ENCODE measurements around the gene RBM42.
"Not testable (repeated sequence)": the region's sequence is repeated elsewhere in the genome, so short reads cannot be mapped to it uniquely, and the experiment has no call there.

RBM42 gene

DNA sequence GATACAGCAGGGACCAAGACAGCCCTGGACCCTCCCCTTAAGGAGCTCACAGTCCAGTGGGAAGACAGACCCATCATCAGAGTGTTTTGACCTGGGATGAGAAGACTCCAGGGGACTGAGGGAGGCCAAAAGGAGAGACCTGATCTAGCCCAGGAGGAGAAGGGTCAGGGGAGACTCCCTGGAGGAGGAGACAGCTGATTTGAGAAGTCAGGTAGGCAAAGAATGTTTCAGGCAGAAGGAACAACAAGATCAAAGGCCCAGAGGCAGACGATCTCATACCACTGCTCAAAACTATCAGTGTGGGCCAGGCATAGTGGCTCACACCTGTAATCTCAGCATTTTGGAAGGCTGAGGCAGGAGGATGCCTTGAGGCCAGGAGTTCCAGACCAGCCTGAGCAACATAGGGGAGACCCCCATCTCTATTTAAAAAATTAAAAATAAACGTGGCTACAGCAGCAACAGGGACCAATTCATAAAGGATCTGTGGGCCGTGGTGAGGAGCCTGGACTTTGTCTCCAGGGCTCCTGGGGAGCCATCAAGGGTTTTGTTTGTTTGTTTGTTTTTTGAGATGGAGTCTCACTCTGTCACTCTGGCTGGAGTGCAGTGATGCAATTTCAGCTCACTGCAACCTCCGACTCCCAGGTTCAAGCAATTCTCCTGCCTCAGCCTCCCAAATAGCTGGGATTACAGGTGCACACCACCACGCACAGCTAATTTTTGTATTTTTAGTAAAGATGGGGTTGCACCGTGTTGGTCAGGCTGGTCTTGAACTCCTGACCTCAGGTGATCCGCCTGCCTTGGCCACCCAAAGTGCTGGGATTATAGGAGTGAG lies 17.1 kb downstream of the RBM42 start:
- FAIRE-seq = no peak
- no peak for DNase-seq (ENCODE audit: insufficient read length, low spot score)

DNA sequence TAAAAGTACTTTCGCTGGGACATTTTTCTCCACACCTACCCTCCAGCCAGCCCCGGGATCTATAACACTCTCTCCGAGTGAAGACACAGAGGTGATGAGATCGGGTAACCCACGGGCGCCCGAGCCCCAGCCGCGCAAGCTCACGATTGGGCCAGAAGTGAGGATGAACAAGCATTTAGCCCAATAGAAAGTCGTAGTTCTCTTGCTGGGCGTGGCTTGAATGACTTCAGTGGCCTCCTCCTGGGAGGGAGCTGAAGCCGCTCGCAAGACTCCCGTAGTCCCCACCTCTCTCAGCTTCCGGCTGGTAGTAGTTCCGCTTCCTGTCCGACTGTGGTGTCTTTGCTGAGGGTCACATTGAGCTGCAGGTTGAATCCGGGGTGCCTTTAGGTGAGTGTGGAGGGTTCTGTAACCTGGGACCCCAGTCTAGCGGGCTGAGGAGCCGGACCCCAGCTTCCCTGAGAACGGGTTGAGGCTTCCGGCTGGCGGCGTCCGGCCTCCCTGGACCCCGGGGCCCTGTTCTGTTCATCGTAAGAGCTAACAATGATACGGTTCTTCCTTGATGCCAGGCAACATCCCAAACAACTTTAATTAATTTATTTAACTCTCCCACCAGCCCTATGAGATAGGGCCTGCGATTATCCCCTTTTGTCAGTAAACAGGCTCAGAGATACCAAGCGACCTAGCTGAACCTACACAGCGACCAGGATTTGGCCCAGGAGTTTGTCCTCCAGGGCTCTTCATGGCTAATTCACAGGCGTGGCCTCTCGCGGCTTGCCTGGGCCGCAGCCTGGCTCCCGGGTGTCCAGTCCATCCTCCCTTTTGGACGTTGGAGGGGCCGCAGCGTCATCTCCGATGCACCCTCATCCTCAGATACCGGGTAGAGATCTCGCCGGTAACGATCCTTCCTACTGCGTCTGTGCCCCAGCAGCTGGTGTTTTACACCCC lies 19.5 kb downstream of the RBM42 start, which contains the start of gene COX6B1:
Gene COX6B1 (plus strand): TSS at position 307 of the 945 bp plus-strand sequence. CDS start 2,921 bp downstream, outside the sequence.
- FAIRE-seq (peak; percentile 97), DNase-seq (ENCODE audit: insufficient read length, low spot score) (peak; percentile 96)

DNA sequence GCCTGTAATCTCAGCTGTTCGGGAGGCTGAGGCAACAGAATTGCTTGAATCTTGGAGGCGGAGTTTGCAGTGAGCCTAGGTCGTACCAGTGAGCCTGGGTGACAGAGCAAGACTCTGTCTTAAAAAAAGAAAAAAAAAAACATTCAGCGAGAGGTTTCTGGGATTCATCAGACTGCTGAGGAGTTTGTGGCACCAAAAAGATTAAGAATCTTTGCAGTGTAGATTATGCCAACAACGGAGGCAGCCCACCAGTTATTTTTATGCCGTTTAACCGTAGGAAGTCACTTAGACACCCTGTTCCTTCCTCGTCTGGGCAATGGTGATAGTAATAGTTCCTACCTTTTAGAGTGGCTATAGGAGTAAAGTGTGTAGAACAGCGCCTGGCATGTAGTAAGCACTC lies 21.7 kb downstream of the RBM42 start:
- no peak for FAIRE-seq
- no peak for DNase-seq (ENCODE audit: insufficient read length, low spot score)

DNA sequence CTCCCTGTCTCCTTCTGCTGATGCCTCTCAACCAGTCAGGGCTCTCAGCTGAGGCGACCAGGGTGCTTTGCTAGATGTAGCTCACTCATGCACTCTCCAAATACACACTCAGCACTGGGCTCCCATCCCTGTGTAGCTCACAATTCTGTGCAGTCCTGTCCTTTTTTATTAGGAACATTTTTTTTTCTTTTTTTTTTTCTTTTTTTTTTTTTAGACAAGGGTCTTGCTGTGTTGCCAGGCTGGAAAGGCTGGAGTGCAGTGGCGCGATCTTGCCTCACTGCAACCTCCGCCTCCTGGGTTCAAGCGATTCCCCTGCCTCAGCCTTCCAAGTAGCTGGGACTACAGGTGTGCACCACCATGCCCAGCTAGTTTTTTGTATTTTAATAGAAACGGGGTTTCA lies 26.0 kb downstream of the RBM42 start:
- FAIRE-seq; DNase-seq (ENCODE audit: insufficient read length, low spot score): not testable (repeated sequence)

DNA sequence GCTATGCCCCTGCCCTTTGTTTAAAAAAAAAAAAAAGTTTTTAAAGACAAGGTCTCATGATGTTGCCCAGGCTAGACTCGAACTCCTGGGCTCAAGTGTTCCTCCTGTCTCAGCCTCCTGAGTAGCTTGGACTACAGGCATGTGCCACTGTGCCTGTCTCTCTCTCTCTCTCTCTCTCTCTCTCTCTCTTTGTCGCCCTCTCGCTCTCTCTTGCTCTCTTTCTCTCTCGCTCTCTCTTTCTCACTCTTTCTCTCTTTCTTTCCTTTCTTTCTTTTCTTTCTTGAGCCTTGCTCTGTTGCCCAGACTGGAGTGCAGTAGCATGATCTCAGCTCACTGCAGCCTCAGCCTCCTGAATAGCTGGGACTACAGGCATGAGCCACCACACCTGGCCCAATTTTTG lies 26.8 kb downstream of the RBM42 start:
- DNase-seq (ENCODE audit: insufficient read length, low spot score) (no peak), FAIRE-seq (no peak)

DNA sequence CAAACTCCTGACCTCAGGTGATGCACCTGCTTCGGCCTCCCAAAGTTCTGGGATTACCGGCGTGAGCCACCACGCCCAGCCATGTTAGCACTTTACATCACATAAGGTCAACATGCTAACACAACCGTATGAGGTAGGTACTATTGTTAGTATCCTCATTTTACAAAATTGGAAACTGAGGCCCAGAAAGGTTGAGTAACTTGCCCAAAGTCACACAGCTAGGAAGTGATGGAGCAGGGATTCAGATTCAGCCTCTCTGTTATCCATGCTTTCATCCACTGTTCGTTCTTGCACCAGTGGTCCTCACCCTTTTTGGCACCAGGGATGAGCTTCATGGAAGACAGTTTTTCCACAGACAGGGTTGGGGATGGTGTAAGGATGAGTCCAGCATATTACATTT lies 27.9 kb downstream of the RBM42 start:
- FAIRE-seq = no peak
- no peak for DNase-seq (ENCODE audit: insufficient read length, low spot score)

DNA sequence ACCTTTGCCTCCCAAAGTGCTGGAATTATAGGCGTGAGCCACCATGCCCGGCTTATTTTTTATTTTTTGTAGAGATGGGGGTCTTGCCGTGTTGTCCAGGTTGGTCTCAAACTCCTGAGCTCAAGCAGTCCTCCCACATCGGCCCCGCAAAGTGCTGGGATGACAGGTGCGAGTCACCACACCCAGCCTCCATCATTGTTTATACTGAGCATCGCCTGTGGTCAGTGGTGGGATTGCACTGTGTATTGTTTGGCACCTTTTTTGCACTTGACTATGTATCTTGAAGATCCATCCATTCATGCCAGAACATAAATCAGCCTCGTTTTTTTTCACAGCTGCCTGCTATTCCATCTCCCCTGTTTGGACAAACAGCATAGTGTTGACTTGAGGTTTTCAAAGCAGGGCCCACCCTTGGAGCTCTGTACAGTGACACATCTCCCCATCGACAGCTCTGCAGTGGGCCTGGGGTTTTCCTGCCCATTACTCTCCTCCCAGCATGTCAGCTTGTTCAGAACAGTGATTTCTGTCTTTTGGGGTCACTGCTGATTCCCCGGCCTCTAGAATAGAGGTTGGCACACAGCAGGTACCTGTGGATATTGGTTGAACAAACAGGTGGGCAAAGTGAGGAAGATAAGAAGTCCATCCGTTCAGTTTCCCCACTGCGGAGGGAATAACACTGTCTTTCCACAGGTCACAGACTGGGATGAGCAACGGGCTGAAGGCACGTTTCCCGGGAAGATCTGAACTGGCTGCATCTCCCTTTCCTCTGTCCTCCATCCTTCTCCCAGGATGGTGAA lies 29.3 kb downstream of the RBM42 start:
- FAIRE-seq = no peak

DNA sequence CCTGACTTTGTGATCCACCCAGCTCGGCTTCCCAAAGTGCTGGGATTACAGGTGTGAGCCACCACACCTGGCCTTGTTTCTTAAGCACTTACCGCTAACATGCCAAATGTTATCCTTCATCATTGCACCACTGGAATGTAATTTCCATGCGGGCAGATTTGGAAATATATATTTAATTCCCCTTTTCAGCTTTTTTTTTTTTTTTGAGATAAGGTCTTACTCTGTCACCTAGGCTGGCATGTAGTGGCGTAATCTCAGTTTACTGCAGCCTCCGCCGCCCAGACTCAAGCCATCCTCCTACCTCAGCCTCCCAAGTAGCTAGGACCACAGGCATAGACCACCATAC lies 33.1 kb downstream of the RBM42 start:
- DNase-seq (ENCODE audit: insufficient read length, low spot score) (no peak), FAIRE-seq (no peak)

More for the DNA sequence above, 29.3 kb downstream of the RBM42 start:
- DNase-seq (ENCODE audit: insufficient read length, low spot score) = no peak

DNA sequence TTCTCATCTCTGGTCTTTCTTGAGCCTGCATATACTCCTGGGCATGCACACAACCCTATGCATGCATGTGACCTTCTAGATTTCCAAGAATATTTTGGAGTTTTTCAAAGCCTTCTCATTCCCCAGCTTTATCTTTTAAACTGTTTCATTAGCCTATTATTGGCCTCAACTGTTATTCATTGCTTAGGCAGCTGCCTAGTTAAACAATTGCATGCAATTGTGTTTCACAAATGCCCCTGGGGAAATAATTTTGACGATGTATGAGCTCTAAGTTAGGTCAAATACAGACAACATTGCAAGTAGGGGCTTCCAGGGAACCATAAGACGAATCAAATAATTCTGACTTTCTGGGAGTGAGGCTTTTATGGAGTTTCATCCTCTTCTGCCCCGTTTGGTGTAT lies 35.1 kb downstream of the RBM42 start:
- DNase-seq (ENCODE audit: insufficient read length, low spot score) = no peak
- FAIRE-seq = no peak

DNA sequence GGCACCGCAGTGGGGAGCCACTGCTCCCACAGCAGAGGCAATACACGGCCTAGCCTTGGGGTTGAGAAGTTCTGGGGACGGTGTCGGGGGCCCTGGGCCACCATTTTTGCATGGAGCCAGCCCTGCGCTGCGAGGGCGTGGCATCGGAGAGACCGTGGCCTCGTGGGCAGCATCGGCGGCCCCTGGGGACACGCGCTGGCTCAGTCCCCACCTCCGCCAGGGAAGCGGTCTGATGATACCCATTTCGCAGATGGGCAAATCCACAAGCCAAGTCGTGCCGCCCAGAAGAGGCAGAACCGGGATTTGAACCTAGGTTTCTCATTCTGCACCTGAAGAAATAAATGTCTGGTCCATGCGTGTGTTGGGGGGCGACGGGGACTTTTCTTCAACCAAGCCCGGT lies 36.3 kb downstream of the RBM42 start:
- FAIRE-seq (no peak), DNase-seq (ENCODE audit: insufficient read length, low spot score) (no peak)

DNA sequence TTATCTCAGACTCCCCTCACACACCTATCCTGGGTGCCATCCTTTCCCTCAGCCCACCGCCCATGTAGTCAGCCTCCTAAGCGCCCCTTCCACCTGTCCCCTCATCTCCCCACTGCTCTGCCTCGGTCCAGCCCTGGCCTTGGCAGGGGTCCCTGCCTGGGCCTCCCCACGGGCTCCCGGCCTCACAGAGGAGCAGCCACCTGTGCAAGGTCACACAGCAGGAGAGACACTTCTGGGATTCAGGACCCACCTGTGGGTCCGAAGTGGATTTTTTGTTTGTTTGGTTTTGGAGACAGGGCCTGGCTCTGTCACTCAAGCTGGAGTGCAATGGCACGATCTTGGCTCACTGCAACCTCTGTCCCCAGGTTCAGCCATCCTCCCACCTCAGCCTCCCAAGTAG lies 36.8 kb downstream of the RBM42 start:
- no peak for DNase-seq (ENCODE audit: insufficient read length, low spot score)
- no peak for FAIRE-seq

DNA sequence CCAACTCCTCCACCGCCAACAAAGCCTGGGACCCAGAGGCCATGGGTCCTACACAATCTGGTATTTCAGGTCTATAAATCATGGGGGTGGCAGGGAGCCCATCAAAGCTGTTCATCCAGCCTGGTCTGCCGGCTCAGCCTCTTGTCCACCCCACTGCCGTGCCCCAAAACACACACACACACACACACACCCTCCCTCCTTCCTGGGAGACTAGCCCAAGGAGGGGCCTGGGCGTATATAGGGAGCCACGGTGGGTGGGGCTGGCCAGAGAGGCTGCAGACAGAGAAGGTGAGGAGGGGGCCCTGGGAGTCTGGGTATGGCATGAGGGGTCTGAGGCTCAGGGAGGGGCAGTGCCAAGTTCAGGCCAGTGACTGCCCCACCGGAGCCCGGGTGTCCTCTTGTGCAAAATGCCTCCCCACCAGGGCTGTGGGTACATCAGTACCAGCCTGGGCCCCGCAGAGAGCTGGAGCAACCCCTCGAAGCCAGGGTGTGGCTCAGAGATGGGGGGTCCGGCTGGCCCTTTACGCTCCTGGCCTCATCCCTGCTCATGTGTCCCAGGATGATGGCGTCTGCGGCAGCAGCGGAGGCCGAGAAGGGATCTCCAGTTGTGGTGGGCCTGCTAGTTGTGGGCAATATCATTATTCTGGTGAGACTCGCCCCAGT lies 37.5 kb downstream of the RBM42 start, which contains the start of gene UPK1A:
Gene UPK1A (plus strand): TSS at position 267 of the 663 bp plus-strand sequence. CDS start 296 bp downstream, at position 563.
- FAIRE-seq = no peak

DNA sequence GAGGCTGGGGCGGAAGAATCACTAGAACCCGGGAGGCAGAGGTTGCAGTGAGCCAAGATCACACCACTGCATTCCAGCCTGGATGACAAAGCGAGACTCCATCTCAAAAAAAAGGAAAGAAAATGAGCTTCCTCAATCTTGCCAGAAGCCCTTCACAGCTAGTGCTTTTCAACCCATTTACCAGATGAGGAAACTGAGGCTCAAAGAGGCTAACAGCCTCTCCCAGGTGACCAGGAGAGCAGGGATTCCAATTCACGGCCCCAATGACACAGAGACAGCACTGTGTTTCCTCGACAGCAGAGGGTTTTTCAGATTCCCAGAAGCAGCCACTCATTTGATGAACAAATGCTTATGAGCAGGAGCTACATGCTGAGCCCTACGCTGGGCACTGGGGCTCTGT lies 40.7 kb downstream of the RBM42 start:
- FAIRE-seq (no peak), DNase-seq (ENCODE audit: insufficient read length, low spot score) (no peak)

More for the DNA sequence above, 37.5 kb downstream of the RBM42 start, which contains the start of gene UPK1A:
- DNase-seq (ENCODE audit: insufficient read length, low spot score) = no peak

DNA sequence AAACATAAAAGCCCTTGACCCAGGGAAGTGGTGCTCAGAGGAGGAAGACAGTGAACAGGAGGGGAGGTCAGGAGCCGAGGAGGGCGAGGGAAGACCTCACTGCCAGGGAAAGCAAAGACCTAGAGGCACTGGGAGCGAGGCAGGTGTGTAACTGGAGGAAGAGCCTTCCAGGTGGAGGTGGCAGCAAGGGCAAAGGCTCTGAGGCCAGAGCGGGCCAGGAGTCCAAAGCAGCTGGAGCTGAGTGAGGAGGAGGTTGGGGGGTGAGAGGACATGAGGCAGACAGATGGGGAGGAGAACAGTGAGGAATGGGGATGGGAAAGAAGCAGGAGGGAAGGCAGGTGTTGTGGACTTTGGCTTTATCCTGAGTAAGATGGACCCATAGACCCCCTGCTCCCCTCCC lies 41.1 kb downstream of the RBM42 start:
- FAIRE-seq = no peak
- no peak for DNase-seq (ENCODE audit: insufficient read length, low spot score)

DNA sequence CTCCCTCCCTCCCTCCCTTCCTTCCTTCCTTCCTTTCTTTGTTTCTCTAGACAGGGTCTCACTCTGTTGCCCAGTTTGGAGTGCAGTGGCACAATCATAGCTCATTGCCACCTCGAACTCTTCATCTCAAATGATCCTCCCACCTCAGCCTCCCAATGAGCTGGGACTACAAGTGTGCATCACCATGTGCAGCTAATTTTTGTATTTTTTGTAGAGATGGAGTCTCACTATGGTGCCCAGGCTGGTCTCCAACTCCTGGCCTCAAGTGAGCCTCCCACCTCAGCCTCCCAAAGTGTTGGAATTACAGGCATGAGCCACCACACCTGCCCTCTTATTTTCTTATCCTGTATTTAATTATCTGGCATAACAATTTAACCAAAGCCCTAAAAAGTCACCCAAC lies 41.9 kb downstream of the RBM42 start:
- FAIRE-seq = no peak
- no peak for DNase-seq (ENCODE audit: insufficient read length, low spot score)

DNA sequence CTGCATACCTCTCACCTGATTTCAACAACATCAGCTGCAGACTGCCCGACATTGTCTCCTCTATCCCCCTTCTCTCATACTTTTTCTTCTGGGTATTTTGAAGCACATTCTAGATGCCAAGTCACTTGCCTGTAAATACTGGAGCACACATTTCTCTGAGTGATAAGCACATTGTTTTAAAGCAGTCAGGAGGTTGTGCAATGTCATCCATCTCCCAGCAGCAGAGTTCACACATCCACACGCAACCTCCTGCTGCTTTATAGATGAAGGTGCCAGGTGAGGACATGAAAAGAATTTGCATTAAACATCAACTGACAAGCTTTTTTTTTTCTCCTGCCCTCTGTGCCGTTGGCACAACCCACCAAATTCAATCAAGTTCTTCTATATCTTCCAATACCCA lies 43.0 kb downstream of the RBM42 start:
- no peak for FAIRE-seq
- no peak for DNase-seq (ENCODE audit: insufficient read length, low spot score)

DNA sequence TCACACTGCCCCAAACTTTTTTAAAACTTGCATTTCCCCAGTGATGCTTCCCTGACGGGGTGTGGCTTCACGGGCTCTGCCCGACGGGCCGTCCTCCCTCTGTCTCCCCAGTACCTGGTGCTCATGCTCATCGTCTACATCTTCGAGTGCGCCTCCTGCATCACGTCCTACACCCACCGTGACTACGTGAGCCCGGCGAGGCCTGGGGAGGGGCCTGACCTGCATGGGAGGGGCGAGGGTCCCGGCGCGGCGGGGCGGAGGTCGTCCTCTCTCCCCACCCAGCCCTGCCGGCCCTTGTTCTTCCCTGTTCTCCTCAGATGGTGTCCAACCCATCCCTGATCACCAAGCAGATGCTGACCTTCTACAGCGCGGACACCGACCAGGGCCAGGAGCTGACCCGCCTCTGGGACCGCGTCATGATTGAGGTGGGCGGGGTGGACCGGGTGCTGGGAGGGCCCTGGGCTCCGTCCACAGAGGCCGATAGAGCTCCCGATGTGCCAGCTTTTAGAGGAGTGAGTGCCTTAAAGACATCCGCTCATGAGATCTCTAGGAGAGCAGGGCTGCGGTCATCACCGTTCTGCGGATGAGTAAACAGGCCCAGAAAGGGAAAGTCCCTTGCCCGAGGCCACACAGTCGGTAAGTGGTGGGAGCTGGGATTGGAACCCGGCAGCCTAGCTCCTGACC lies 44.4 kb downstream of the RBM42 start:
- DNase-seq (ENCODE audit: insufficient read length, low spot score) = no peak
- peak; percentile 68 for FAIRE-seq

DNA sequence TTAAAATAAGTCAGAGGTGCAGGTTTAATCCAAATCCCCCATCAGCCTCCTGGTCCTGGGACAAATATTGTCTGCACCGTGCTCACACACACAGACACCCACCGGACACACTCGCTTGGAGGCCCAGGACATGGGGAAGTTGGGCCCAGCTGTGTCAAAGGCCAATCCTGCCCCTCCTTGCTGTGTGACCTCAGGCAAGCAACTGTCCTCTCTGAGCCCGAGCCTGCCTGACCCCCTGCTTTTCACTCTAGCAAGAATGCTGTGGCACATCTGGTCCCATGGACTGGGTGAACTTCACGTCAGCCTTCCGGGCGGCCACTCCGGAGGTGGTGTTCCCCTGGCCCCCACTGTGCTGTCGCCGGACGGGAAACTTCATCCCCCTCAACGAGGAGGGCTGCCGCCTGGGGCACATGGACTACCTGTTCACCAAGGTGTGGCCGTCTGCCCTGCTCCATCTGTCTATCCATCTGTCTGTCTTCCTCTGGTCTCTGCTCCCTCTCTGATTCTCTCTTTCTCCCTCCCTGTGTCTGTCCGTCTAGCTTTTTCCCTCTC lies 46.8 kb downstream of the RBM42 start:
- DNase-seq (ENCODE audit: insufficient read length, low spot score) = no peak
- FAIRE-seq = no peak
